SH-SY5Y (cell line): ENCODE data around the gene EGLN2.

ENCODE experiments used
- GATA2 ChIP-seq: IDR thresholded peaks from 2 replicates; pipeline ENCODE4 v1.6.1; 2011; ENCODE audit warnings: mild to moderate bottlenecking, low read depth, low read length
- GATA3 ChIP-seq: IDR thresholded peaks from 2 replicates; pipeline ENCODE4 v1.6.1; 2011; ENCODE audit warnings: low read depth, mild to moderate bottlenecking, low read length, moderate library complexity

EGLN2 gene

DNA sequence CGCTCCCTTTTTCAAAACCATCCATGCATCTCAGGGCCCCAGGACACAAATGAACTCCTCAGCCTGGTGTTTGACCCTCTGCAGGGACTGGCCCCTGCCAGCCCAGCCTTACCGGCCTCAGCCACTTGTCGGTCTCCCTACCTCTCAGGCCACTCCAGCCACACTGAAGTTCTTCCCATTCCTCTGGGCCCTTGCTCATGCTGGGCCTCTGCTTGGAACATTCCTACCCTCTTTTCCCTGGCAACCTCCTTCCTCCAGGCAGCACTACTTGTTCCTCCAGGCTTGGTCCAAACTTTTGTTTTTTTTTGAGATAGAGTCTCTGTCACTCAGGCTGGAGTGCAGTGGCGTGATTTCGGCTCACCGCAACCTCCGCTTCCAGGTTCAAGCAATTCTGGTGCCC is 7.6 kb upstream of the EGLN2 start:
- no peak for TF ChIP-seq GATA2
- TF ChIP-seq GATA3, result no peak

DNA sequence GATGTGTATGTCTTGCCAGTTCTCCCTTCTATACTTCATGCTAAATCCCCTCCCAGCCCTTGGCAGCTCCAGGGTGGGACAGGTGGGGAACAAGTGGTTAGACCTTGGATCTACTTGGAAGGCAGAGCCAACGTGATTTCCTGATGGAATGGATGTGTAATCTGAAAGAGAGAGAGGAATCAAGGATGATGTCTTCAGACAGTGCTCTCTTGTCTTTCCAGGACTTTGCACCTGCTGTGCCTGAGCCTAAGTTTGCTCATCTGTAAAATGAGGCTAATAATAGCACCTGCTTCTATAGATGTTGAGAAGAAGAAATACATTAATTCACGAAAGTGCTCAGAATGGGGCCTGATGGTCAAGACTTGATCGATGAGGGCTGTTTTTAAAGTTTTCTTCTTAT is 7.0 kb upstream of the EGLN2 start:
- TF ChIP-seq GATA3 (no peak), GATA2 (no peak)

DNA sequence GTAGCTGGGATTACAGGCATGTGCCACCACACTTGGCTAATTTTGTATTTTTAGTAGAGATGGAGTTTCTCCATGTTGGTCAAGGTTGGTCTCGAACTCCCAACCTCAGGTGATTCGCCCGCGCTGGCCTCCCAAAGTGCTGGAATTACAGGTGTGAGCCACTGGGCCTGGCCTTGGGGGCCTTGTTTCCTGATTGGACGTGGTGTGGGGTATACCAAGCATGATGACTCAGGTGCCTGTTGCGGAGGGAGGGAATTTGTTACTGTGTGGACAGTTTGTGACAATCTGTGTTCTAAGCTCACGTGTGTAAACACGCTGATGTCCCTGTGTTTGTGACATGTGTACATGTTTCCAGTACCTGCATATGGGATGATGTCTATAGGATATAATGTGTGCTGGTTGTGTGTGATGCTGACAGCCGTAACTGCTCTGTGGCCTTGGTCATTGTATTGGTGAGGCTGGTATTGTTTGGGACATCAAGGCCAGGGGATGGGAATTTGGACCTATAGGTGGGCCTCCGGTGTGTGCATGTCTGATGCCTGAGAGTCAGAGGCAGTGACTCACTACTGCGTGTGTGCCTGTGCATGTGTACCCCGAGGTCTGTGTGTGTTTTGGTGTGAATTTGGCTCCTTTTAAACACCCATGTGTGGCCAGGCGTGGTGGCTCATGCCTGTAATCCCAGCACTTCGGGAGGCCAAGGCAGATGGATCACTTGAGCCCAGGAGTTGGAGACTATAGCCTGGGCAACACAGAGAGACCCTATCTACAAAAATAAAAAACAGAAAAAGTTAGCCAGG is 1.6 kb upstream of the EGLN2 start:
- TF ChIP-seq GATA3 (no peak), GATA2 (no peak)

DNA sequence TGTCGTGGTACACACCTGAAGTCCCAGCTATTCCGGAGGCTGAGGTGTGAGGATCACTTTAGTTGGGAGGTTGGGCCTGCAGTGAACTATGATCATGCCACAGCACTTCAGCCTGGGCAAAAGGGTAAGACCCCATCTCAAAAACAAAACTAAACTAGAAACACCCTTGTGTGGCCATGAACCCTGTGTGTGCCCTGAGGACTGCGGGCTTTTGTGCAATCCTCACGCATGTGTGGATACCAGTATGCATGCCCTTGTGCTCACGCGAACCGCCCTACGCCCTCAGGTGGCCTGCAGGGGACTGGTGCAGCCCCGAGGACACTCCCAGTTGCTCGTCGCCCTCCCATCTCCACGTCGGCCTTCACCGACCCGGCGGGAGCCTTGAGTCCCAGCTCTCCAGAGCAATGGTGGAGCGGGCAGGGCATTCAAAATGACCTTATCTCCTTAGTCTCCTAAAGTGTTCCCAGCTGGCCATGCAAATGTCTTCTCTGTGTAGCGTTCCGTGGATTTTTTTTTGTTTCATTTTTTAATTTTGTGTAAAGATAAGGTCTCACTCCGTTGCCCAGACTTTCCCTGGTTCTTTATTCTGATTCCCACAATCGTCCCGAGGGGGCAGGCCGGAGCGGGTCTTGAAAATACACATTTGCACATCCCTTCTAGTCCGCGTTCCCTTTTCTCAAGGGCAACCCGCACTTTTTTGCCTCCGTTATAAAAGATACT is 868 bp upstream of the EGLN2 start:
- peak; percentile 53 for TF ChIP-seq GATA2
- no peak for TF ChIP-seq GATA3

DNA sequence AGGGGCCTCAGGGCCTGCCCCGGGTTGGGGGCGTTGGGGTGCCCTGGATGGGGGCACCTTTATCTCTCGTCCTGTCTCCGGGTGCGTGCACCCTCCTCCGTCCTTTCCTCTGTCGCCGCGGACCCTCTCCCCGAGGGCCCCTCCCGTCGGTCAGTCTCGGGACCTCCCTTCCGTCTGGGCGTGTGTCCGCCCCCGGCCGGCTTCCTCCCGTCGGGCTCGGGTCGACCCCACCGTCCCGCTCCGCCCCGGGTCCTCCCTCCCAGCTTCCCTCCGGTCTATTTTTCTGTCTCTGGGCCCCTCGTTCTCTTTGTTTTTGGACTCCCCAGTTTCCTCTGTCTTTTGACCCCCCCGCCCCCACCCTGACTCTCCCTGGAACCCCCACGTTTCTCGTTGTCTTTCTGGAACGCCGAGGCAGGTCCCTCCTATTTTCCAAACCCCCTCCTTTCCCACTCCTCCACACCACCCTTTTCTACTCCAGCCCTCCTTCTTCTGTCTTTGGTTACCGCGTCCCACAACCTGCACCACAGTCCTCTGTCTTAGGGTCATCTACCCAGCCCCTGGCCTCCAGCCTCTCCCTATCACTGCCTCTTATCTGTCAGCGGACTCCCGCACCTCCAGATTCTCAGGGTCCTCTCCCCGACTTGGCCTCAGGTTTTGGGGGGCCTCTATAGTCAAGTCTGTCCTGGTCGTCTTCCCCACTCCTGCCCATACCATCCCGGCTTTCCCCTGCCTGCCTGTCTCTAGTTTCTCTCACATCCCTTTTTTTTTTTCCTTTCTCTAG is 757 bp downstream of the EGLN2 start:
- TF ChIP-seq GATA2 (no peak), GATA3 (no peak)

DNA sequence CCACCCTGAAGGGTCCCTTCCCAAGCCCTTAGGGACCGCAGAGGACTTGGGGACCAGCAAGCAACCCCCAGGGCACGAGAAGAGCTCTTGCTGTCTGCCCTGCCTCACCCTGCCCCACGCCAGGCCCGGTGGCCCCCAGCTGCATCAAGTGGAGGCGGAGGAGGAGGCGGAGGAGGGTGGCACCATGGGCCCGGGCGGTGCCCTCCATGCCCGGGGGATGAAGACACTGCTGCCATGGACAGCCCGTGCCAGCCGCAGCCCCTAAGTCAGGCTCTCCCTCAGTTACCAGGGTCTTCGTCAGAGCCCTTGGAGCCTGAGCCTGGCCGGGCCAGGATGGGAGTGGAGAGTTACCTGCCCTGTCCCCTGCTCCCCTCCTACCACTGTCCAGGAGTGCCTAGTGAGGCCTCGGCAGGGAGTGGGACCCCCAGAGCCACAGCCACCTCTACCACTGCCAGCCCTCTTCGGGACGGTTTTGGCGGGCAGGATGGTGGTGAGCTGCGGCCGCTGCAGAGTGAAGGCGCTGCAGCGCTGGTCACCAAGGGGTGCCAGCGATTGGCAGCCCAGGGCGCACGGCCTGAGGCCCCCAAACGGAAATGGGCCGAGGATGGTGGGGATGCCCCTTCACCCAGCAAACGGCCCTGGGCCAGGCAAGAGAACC is 1.5 kb downstream of the EGLN2 start:
- no peak for TF ChIP-seq GATA3
- TF ChIP-seq GATA2, result no peak

DNA sequence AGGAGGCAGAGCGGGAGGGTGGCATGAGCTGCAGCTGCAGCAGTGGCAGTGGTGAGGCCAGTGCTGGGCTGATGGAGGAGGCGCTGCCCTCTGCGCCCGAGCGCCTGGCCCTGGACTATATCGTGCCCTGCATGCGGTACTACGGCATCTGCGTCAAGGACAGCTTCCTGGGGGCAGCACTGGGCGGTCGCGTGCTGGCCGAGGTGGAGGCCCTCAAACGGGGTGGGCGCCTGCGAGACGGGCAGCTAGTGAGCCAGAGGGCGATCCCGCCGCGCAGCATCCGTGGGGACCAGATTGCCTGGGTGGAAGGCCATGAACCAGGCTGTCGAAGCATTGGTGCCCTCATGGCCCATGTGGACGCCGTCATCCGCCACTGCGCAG is 2.0 kb downstream of the EGLN2 start:
- TF ChIP-seq GATA2 (no peak), GATA3 (no peak)

DNA sequence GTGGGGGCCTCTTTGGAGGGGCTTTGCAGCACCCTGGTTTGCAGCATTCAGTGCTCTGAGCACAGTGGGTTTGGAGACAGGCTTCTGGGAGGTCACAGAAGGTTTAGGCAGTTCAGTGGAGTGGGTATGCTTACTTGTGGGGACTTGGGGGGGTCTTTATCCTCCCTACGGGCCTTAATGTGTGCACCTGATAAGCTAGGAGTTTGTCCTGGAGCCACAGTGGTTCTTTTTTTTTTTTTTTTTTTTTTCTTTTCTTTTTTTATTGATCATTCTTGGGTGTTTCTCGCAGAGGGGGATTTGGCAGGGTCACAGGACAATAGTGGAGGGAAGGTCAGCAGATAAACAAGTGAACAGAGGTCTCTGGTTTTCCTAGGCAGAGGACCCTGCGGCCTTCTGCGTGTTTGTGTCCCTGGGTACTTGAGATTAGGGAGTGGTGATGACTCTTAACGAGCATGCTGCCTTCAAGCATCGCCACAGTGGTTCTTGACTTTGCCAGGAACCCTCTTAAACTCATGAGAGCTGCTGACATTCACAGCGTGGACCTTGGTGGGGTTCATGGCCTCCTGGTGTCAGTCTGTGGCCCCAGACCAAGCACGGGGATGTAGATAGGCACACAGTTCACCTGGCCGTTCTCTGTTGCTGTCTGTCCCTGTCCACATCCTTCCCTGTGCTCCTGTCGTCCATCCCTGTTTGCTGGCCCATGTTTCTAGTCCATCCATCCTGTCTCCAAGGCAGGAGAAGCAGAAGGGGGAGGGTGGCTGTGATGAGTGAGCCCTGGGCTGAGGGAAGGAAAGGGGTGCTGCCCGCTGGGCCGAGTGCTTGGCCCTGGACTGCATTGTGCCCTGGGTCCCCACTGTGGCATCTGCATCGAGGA is 2.7 kb downstream of the EGLN2 start:
- TF ChIP-seq GATA2 (no peak), GATA3 (no peak)

DNA sequence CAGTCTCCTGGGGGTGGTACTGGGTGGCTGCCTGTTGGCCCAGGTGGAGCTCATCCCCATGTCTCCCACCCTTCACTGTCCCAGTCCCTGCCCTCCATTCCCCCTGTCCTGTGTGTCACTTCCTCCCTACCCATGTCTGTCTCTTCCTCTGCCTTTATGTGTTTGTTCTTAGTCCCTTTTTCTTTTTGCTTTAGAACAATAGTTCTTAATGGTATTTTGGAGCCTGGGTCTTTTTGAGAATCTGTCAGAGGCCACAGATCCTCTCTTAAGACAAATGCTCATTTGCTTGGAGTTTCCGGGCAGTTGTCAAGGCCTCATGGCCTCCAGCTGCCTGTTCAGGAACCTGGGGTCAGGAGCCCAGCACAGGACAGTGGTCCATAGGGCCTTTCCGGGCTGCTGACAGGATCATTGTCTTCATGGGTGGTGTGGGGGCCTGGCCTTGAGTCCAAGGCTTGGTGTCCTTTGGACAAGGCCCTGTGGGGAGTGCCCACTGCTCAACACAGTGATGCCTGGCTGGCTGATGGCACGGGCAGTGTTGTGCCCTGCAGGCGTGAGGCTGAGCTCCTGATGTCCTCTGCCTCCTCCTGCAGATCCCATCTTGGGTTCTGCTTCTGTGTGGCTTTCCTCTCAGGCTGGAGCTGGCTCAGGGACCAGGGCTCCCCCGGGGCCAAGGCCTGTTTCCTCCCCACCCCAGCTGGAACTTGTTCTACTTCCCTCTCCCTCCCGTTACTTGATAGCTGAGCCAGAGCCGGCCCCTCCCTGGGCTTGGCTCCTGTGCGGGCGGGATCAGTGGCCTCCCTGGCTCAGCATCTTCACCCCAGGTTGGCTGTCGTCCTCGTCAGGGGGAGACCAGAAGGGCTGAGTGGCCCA is 3.5 kb downstream of the EGLN2 start:
- no peak for TF ChIP-seq GATA3
- no peak for TF ChIP-seq GATA2

DNA sequence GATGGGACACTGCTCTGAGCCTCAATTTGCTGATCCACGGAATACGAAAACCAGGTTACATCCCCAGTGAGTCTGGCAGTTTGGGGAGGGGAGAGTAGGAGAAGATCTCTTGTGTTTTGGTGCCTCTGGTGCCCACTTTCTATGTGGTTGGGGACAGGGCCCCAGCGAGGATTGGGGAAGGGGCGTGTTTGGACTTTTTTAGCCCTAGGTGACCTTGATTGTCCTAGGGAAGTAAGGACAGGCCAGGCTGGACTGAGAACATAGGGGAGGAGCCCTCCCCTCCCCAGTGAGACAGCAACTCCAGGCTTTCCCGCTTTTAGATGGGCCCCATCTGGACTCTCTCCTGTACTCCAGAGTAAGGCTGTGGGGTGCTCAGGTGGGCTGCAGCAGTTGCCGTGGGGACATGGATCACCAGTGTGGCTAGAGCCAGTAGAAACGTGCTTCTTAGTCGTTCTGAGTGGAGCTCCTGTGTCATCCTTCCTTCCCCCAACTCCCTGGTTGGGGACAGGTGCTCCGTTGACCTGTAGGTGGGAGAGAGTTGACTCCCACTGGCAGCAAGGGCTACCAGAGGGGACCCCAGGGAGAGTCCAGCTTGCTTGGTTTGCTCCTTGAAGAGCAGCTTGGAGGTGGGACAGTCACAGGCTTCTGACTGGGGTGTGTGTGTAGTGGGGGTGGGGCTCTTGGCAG is 4.3 kb downstream of the EGLN2 start:
- TF ChIP-seq GATA3, result no peak
- TF ChIP-seq GATA2, result no peak

DNA sequence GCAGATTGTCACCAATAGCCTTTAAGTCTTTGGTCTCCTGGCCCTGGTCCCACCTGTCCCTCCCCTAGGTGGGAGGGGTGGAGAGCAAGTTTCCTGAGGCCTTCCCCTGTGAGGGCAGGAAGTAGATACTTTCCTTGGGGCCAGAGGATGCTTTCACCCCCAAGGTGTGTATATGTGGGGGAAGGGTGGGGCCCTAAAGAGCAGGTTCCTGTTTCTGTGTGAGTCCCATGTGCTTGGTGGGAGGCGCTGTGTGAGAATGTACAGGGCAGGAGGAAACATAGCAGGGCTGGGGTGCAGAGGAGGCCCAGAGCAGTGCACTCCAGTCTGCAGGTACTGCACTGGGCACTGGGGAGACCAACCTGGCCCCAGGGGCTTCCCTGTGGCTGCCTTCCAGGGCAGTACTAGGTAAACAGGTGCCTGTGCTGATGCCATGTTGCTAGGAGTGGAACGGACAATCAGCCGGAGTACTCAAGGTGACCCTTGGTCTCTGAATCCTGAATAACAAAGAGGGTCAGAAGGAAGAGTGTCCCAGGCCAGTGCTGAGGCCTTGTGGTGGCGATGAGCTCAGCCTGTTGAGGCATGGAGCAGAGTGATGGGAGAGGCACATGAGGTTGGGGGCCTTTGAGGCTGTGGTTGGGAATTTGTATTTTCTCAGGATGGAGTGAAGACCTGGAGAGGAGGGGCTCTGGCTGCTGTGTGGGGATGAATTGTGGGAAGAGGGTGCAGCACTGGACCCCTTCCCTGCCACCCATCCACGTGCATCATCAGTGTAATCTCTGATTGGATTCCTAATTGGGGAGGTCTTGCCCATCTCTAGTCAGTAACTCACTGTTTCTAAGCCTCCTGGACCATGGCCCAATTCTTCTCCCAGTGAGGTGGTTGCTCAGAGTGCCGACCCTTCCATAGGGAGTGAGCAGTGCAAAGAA is 5.1 kb downstream of the EGLN2 start:
- no peak for TF ChIP-seq GATA3
- no peak for TF ChIP-seq GATA2
